WERI-Rb-1 (cell line): ENCODE data around the gene PCGF6.
A peak's percentile ranks its signal among the peaks of the same experiment; 100 is the strongest.

Experiments used
- DNase-seq: peaks from one replicate; pipeline ENCODE4 v3.0.0-alpha.2; 2020
- H3K27ac ChIP-seq: fragments of 250-450 bp; sonication (Bioruptor Pico); 2 replicates; pipeline ENCODE4 v1.5.1; 2020; ENCODE audit warnings: mild to moderate bottlenecking, moderate library complexity
- H3K27me3 ChIP-seq: fragments of 250-450 bp; sonication (Bioruptor Pico); 2 replicates; pipeline ENCODE4 v1.5.1; 2021; ENCODE audit warnings: mild to moderate bottlenecking, low read depth, moderate library complexity; ENCODE audit not compliant: insufficient read depth, severe bottlenecking
- H3K36me3 ChIP-seq: fragments of 250-450 bp; sonication (Bioruptor Pico); 2 replicates; pipeline ENCODE4 v1.5.1; 2020; ENCODE audit warnings: mild to moderate bottlenecking, moderate library complexity
- H3K4me3 ChIP-seq: 2 replicates; pipeline ENCODE4 v1.5.1; 2011; ENCODE audit warnings: low read depth, mild to moderate bottlenecking, control low read depth, low read length
- H3K9me3 ChIP-seq: fragments of 250-450 bp; sonication (Bioruptor Pico); 2 replicates; pipeline ENCODE4 v1.5.1; 2021; ENCODE audit warnings: mild to moderate bottlenecking, moderate library complexity; ENCODE audit not compliant: severe bottlenecking
- TF ChIP-seq, protein P1 (sequence below): IDR thresholded peaks from 2 replicates; pipeline ENCODE4 v1.5.1; 2011; ENCODE audit warnings: low read depth, mild to moderate bottlenecking, control low read depth, inconsistent platforms, low read length

PCGF6 gene

DNA sequence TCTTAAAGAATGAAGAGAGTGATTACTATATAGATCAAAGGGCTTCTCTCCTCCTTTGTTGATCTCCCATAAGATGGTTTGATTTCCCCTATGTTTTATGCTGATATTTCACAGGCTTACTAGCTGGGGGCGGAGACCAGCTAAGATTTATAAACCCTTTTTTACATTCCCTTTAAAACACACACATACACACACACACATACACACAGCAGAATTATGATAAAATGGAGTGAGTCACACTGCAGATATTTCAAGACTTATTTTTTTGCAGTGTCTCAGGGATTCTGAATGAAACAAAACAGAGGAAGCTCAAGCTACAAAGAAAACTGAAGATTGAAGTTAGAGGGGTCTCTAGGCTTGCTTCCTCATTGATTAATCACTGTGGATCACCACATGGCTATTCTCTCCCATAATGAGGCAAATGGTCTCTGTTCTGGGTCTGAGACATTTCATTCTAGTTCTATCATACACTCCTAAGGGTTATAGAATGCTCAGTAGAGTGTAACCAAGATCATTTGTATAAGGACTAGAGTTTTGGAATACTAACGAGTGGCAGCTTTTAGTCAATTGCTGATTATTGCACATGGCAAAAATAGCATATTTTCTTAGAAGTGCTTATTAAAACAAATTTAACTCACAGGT, 55.4 kb downstream of the PCGF6 start:
- TF ChIP-seq, protein P1, sequence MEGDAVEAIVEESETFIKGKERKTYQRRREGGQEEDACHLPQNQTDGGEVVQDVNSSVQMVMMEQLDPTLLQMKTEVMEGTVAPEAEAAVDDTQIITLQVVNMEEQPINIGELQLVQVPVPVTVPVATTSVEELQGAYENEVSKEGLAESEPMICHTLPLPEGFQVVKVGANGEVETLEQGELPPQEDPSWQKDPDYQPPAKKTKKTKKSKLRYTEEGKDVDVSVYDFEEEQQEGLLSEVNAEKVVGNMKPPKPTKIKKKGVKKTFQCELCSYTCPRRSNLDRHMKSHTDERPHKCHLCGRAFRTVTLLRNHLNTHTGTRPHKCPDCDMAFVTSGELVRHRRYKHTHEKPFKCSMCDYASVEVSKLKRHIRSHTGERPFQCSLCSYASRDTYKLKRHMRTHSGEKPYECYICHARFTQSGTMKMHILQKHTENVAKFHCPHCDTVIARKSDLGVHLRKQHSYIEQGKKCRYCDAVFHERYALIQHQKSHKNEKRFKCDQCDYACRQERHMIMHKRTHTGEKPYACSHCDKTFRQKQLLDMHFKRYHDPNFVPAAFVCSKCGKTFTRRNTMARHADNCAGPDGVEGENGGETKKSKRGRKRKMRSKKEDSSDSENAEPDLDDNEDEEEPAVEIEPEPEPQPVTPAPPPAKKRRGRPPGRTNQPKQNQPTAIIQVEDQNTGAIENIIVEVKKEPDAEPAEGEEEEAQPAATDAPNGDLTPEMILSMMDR: no peak
- peaks cover 5% of the 10 kb centered on the region; the same call in 1 of the 2 replicates for H3K36me3 ChIP-seq
- no peak for DNase-seq
- H3K9me3 ChIP-seq: no peaks in the 10 kb centered on the region
- H3K27ac ChIP-seq: no peak overlapping the region
- H3K27me3 ChIP-seq: no peaks in the 10 kb centered on the region
- no peak overlapping the region for H3K4me3 ChIP-seq

DNA sequence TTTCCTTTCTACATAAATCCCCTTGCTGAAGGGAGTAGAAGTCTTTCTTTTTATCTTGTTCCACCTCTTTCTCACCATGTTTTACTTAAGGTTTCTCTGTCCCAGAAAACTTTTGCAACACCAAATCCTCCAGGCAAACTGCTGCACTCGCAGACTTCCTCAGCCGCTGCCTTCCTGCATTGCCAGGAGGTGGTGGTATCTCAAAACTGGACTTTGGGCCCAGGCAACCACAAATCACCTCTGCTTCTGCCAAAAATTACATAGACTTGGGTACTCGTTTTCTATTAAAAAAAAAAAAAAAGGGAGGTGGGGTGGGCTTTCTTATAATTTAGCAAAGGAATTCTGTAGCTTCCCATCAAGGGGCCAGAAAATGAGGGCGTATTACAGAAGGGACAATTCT, 59.4 kb downstream of the PCGF6 start:
- Histone ChIP-seq H3K9me3 (no peaks in the 10 kb centered on the region), H3K4me3 (no peak overlapping the region), H3K27me3 (no peaks in the 10 kb centered on the region), H3K36me3 (peaks cover 33% of the 10 kb centered on the region), H3K27ac (no peak overlapping the region)
- TF ChIP-seq, protein P1: no peak
- no peak for DNase-seq

GRCh38 chr10:103287992-103288391, 62.9 kb downstream of the PCGF6 start:
- H3K27me3 ChIP-seq: no peaks in the 10 kb centered on the region
- H3K4me3 ChIP-seq: no peak overlapping the region
- no peak for DNase-seq
- H3K36me3 ChIP-seq: peaks cover 59% of the 10 kb centered on the region
- no peak overlapping the region for H3K27ac ChIP-seq
- TF ChIP-seq, protein P1: no peak
- no peaks in the 10 kb centered on the region for H3K9me3 ChIP-seq

GRCh38 chr10:103284170-103284569, 66.8 kb downstream of the PCGF6 start:
- TF ChIP-seq, protein P1: no peak
- H3K4me3 ChIP-seq: no peak overlapping the region
- no peaks in the 10 kb centered on the region for H3K27me3 ChIP-seq
- no peaks in the 10 kb centered on the region for H3K9me3 ChIP-seq
- DNase-seq: no peak
- no peak overlapping the region for H3K27ac ChIP-seq
- peaks cover 83% of the 10 kb centered on the region for H3K36me3 ChIP-seq

- TF ChIP-seq, protein P1: no peak
- H3K36me3 ChIP-seq: peaks cover 76% of the 10 kb centered on the region
- H3K4me3 ChIP-seq: no peak overlapping the region
- H3K27me3 ChIP-seq: no peaks in the 10 kb centered on the region
- no peak overlapping the region for H3K27ac ChIP-seq
- no peak for DNase-seq
- no peaks in the 10 kb centered on the region for H3K9me3 ChIP-seq
Measured at GRCh38 chr10:103282961-103283360, 68.0 kb downstream of the PCGF6 start.

DNA sequence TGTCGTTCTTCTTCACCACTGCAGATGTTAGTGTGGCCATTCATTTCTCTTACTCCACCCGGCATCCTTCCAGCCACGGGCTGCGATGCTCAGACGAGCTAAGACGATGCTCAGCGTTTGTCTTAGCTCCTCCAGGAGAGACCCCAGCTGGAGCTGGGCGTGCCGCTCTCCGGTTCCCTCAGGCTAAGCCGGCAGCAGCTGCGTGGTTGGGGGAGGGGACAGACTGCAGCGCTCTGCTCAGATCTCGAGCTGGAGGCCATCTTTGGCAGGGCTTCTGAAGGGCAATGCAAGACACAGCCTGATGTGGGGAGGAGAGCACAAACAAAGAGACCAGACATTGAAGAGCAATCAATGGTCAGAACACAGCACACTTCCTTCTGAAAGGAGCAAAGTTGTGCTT, 69.2 kb downstream of the PCGF6 start:
- DNase-seq: peak; percentile 98
- Histone ChIP-seq H3K9me3 (no peaks in the 10 kb centered on the region), H3K36me3 (peaks cover 66% of the 10 kb centered on the region), H3K27me3 (no peaks in the 10 kb centered on the region), H3K27ac (peak overlapping the region; percentile 92), H3K4me3 (peak overlapping the region; percentile 38)
- TF ChIP-seq, protein P1: no peak
